Epithelial cell of umbilical artery (primary cell): ENCODE data around the gene CFAP20DC. TPM values are rescaled to one million over a fixed set of nuclear protein-coding genes. Genes with fewer than 3 reads are reported as not detected.

ENCODE experiments used
- total RNA-seq: library from RNA; depleted of rRNA; stranded (reverse); fragments of >200 nt; gene quantifications from 2 replicates; pipeline ENCODE4 v1.2.3, GENCODE V29; 2014

Gene CFAP20DC
- total RNA-seq: 1.7 and 1.9 TPM in 2 replicates

GRCh38 chr3:59049671-59050331 lies at the start of gene CFAP20DC:
TSS of gene CFAP20DC (minus strand) at chr3:59050025. CDS start at chr3:59049631, 394 bp downstream.

